Stimulated activated CD8-positive, alpha-beta memory T cell treated with anti-CD3 and anti-CD28 coated beads, Interleukin-15, amount 100 ng/mL, for 4 hours (primary cell): ENCODE results near the gene SDR42E1.
"Not testable (repeated sequence)": the region's sequence is repeated elsewhere in the genome, so short reads cannot be mapped to it uniquely, and the experiment has no call there.

Experiments
- DNase-seq, 2 donors: peaks; one replicate each; pipeline ENCODE4 v3.0.0-alpha.2; 2020; ENCODE audit warnings: low read depth in 2 of 2

The SDR42E1 gene

DNA sequence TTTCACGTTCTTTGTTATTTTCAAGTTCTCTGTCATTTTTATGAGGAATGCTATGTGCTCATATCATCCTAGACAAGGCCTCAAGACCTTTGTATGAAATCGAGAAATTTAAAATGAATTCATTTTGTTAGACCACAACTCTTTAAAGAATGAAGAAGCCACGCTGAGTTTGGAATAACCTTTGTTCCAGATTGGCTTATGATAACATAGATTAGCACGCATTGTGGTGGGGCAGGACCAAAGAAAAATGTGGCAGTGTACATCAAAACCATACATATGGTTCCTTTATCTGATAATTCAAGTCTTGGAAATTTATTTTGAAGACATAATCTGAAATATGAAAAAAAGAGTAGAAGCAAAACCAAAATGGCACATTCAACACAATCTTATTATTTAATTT lies 26.0 kb upstream of the SDR42E1 start:
- DNase-seq: no peak

DNA sequence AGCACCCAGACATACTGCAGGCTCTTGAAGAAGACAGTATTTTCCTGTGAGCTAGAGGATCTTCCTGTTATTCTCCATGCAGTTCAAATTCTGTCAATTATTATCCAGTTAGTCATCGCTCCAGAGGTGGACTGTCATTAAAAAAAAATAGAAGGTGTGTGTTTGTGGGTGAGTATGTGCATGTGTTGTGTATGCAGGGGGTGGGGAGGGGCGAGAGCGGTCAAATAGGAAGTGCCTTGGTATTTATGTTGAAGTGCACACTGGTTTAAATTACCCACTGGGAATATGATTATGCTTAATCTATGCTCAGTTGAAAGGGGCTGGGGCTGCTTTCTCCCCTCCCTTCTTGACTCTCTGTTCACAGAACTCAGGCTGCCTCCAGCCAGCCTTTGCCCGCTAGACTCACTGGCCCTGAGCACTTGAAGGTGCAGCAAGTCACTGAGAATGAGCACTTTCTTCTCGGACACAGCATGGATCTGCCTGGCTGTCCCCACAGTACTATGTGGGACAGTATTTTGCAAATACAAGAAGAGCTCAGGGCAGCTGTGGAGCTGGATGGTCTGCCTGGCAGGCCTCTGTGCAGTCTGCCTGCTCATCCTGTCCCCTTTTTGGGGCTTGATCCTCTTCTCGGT lies 23.8 kb upstream of the SDR42E1 start, which contains the start of gene HSD17B2:
Gene HSD17B2, plus strand, starts transcription at position 273 of the 632 bp plus-strand sequence. Its CDS starts 172 bp downstream, at position 445.
- DNase-seq: no peak

DNA sequence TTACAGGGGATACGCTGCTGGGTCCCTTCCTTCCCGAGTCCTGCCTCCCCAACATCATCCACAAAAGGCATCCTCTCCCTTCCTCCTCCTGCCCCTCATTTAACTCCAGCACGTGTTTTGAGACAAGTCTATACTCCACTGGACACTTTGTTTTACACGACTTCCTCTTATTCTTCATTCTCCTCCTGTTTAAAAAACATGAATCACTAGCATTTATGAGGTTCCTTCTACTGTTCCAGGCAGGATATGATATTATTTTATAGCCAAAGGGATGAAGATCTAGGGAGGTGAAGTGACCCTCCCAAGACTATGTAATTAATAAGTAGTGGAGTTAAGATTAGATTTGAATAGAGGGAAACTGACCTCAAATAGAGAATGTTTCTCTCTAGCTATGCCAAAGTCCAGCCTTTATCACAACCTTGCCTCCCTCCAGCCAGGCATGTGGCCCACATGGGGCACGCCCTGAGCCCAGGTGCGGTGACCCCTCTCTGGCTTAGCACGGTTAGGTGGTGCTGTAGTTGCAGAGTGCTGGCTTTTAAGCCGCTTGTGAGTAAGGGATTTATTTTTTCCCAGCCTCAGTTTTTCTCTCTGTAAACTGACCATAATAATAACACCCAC lies 22.5 kb upstream of the SDR42E1 start:
- DNase-seq: no peak

DNA sequence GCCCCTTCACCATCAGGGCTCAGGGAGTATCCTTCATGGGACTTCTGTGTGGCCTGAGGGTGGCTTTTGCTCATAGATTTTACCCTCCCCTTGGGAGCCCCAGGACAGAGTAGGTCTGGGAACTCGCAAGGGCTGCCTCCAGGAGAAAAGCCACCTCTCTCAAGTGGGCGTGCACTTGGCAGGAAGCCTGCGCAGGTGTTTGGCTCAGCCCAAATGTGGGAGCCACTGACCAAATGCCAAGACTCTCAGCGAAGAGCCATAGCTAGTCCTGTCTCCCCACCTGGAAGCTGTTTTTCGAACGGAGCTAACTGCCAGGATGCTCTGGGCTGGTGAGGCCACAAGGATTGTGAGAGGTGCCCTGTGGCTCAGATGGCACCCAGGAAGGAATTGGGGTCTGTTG lies 21.7 kb upstream of the SDR42E1 start:
- no peak for DNase-seq

DNA sequence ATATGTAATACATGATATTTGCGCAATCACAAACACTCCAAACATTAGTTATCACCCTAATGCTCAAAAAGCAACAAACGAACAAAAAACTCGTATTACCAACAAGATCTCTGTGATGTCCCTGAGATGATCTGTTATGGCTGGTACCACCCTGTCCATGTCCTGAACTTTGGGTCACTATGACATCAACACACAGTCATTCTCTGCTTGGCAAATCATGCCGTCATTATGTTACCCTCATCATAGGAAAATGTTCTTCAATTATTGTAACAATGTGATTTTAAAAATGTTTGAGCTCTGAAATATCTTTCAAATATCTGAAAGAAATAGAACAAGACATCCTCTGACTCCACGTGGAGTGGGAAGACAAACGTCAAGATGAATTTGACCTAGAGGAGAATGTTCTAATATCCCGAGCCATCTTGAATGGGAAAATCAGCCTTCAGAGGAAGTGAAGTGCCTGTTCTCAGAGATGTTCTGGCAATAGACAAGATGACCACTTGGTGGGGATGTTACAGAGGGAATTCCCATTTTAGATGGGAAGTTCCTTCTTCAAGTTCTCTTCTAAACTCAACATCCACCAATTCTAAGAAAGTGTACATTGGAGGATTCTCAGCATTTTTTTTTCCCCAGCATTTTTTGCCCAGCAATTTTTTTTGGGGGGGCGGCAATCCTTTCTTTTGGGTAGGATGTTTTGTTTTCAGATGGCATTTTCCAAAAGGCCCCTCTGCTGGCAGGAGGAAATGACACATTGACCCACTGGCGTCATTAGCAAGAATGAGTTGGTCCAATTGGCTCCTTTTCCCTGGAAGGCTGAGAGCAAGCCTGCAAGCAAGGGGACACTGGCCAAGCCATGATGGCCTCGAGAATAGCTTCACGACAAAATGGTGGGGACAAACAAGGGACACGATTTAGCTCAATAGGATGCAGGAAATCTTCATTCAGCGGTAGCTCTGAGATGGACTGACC lies 20.1 kb upstream of the SDR42E1 start:
- no peak for DNase-seq

DNA sequence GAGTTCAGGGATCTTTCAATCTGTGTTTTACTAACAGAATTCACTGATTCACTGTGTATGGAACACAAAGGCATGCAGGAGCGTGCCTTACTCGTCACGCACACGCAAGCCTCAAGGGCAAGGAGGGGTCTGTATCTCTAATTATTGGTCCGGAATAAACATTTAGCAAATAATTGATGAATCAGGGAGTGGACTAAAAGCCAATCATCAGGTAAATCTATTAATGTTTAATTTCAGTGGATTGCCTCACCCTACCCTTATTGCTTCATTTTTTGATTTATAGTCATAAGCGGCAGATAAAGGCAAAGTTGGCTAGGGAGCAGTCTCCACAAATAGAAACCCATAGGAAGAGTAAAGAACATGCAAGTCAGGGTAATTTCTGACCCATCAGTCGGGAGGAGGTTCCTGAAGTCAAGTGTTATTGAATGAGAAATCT lies 16.4 kb upstream of the SDR42E1 start:
- no peak for DNase-seq

DNA sequence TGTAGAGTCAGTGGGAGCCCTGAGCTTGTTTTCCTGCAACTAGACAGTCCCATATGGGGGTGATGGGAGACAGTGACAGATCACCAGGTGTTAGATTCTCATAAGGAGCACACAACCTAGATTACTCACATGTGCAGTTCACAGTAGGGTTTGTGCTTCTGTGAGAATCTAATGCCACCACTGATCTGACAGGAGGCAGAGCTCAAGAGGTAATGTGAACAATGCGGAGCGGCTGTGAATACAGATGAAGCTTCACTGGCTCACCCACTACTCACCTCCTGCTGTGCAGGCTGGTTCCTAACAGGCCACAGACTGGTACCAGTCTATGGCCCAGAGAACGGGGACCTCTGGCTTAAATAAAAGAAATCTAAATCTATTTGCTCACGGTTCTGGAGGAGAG lies 13.6 kb upstream of the SDR42E1 start:
- no peak for DNase-seq

DNA sequence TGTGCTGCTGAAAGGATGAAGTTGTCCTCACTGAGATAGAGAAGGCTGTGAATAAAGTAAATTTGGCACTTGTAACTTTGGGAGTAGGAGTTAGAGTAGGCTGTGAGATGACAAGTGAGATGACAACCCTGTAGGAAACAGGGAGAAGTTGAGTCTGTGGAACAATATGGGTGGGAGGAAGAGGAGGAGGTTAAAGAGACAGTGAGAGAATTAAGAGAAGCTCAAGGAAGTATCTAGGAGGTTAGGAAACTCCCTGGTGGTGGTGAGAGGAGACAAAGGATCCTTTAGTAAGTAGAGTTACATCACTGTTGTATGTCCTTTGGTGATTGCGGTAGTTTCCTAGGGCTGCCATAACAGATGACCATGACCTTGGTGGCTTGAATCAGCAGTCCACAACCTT lies 13.0 kb upstream of the SDR42E1 start:
- DNase-seq: no peak

DNA sequence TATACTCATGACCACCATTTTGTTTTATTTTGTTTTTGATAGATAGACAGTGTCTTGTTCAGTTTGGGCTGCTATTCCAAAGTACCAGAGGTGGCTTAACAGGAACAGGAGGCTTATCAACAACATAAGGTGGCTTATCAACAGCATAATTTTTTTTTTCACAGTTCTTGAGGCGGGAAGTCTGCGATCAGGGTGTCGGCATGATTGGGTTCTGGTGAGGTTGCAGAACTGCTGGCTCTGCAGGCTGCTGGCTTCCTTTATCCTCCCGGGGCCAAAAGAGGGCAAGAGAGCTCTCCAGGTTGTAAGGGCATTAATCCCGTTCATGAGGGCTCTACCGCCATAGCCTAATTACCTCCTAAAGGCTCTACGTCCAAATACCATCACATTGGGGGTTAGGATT lies 11.9 kb upstream of the SDR42E1 start:
- DNase-seq: no peak

DNA sequence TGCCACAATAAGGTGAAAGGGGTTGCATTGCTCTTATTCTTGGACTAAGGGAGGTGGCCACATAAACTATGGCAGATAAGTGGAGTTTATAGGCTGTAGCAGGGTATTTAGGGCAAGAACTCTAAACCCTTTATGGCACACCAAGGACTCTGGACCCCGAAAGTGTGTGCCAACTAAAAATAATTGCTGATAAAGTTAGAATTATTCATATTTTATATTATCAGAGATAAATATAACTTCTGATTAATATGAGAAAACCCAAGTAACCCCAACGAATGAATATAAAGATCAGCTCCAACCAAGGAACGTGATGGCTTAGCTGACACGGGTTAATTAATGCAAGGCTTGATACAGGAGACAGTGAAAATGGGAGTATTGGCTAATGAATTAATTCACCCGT lies 8.8 kb upstream of the SDR42E1 start:
- no peak for DNase-seq

DNA sequence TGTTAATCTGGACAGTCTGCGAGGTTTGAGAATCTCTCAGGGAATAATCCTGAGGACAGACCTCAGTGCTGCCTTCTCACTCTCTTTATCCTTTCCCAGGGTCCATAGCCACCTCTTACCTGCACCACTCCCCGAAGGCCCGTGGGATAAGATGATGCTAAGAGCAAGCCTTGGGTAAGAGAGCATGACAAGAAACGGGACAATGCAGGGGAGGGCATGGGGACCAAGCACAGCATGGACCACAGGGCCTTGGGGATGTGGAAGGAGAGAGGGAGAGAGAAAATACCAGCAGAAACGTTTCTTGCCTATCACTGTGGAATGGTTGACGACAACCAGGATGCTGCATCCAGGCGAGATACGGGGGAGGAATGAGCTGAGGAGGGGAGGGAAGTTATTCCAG lies 8.3 kb upstream of the SDR42E1 start:
- no peak for DNase-seq

DNA sequence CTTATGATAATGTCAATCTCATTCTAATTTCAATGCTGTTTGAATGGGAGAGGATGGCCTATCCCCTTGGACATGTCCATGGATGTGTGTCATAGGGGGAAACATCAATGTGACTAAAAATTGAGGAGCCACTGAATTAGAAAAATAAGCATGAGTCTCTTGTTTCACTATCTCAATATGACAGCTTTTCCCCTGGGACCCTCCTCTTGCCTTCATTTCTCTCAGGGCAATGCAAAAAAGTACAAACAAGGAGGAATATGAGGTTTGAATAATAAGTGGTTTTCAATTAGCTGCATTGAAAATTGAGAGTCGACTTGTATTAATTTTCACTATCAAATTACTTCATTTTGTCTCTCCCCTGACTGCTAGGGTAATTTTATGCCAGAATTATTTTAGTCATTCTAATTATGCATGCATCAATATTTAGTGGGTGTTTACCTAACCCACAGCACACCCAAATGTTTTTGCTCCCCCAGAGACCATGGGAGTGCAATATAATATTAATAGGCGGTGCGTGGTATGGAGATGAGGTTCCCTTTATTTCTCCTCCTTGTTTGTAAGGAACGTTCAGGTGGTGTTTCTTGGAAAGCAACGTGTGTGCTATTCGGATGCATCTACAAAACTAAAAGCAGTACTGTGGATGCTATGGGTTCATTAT lies 6.8 kb upstream of the SDR42E1 start:
- no peak for DNase-seq

DNA sequence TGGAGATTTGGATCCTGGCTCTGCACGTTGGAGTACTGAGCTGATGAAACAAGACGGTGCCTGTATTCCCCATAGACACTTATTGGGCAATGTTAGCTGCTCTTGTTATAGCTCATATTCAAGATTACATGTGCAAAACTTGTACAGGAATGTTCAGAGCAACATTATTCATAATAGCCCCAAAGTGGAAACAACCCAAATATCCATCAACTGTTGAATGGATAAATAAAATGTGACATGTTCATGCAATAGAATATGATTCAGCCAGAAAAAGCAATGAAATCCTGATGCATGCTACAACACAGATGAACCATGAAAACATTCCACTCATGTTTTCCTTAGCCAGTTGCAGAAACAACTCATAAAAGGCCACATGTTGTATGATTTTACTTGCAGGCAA lies 5.7 kb upstream of the SDR42E1 start:
- no peak for DNase-seq

DNA sequence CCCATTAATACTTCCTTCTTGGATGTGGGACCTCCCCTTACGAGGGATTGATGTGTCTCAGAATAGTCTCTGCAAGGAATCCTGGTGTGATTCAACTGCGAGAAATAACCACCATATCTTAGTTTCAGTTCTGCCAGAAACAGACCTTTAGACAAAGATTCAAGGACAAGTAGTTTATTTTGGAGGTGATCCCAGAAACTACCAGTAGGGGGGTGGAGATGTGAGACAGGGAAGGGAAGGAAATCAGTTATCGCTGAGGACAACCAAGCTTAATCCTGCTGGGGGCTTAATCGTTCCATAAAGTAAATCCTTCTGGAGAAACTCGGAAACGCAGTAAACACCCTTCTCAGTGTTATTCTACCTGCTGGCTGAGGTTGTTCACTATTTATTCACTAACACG lies 5.0 kb upstream of the SDR42E1 start:
- no peak for DNase-seq

DNA sequence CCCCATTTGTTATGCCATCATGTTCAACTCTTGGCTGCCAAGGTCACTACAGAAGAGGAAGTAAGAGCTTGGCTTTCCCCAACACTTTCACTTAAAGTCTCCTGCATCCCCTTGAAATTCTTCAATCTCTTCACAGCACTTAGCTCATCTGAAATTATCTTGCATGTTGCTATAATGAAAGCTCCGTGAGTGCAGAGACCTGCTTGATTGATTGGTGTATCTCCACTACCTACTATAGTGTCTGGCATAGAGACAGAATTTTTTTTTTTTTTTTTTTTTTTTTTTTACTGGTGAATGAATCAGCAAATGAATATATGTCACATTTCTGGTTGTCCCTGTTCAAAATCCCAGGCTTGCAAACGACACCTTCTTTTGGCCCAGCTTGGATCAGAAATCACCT lies 1.9 kb upstream of the SDR42E1 start:
- DNase-seq: no peak

DNA sequence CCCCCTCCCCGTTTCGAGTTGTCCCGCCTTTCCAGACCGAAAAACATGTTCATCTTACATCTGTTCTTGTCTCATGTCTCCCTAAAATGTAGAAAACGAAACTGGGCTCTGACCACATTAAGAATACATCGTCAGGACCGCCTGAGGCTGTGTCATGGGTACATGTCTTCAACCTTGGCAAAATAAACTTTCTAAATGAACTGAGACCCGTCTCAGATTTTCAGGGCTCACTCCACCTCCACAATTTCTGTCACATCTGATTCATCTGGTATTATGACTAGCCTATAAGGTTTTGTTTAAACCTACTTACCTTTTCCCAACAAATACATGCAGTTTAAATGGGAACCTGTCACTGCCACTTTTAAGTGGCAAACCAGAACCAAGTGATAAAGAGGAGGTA lies 621 bp downstream of the SDR42E1 start:
- no peak for DNase-seq

DNA sequence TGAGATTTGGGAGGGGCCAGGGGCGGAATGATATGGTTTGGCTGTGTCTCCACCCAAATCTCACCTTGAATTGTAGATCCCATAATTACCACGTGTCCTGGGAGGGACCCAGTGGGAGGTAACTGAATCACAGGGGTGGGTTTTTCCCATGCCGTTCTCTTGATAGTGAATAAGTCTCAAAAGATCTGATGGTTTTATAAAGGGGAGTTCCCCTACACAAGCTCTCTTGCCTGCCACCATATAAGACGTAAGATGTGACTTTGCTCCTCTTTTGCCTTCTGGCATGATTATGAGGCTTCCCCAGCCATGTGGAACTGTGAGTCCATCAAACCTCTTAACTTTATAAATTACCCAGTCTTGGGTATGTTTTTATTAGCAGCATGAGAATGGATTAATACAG lies 1.5 kb downstream of the SDR42E1 start:
- not testable (repeated sequence) for DNase-seq

DNA sequence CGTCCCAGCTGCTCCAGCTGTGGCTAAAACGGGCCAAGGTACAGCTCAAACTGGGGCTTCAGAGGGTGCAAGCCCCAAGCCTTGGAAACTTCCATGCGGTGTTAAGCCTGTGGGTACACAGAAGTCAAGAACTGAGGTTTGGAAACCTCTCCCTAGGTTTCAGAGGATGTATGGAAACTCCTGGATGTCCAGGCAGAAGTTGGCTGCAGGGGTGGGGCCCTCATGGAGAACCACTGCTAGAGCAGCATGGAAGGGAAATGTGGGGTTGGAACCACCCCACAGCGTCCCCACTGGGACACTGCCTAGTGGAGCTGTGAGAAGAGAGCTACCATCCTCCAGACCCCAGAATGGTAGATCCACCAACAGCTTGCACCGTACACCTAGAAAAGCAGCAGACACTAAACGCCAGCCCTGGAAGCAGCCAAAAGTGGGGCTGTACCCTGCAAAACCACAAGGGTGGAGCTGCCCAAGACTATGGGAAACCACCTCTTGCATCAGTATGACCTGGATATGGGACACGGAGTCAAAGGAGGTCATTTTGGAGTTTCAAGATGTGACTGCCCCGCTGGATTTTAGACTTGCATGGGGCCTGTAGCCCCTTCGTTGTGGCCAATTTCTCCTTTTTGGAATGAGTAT lies 2.2 kb downstream of the SDR42E1 start:
- DNase-seq: no peak

DNA sequence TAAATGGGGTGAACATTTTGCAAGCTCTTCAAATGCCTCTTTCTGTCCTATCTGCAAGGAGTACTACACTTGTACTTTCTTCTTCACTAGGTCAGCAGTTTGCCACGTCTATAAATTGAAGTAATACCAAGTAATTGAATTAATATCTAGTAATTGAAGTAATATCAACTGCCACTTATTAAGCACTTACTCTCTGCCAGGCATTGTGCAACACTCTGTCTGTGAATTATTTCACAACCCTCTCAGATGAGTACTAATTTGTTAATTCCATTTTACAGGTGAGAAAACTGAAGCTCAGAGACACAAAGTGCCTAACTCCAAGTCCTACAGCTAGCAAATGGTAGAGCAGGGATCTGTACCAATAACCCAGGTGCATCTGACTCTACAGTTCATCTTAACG lies 4.1 kb downstream of the SDR42E1 start:
- no peak for DNase-seq

DNA sequence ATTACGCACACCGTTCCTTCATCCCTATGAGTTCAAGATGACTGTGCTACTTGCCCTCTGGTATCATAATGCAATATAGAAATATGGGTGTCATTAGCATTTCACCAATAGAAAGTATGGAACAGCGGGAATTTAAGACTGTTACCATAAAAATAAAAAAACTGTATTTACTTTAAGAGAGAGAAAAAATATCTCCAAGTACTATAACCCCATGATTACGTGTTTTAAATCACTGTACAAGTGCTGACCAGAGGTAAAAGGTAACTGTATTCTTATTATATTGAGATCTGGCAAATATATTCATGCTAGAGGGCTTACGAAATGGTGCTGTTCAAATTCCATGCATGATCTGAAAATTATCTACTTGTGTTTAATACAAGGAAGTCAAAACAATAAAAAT lies 5.2 kb downstream of the SDR42E1 start:
- no peak for DNase-seq

DNA sequence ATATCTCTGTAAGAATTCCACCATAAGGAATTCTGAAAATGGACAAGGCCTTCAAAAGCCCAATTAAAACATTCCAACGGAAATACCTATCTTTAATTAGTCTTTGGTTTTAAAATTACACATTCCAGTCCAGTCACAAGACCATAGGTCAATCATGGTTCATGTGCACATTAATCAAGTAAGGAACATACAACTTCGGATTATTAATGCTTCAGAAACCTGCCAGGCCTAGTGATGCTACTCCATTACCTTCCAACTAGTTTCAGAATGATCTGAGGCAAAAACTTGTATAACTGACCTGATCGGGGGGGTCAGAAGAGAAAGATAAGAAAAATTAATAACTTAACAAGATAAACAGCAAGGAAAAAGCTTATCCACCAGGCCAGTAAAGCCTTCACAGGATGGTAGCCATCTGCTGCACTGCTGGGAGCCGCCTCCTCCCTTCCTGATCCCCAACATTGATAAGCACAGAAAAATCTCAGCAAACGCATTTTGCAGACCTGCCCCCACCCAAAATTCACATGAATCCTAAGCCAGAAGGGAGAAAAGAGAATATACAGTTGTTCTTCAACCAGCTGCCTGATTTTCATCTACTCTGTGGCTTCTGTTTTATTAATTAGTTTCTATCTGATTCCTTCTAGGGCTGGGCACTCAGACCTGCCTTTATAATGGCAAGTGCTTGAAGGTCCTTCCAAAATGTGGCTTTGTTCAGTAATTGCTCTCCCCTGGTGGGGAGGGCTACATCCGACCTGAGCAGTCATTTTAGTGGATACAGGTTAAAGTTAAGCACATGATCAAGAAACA lies 6.0 kb downstream of the SDR42E1 start:
- DNase-seq: no peak
